Liver (tissue), 3 donors: Measurements from ENCODE around the gene HDHD3.

Experiments used
- FOXA1 ChIP-seq: IDR thresholded peaks from 2 replicates; pipeline ENCODE4 v1.6.1; 2016; ENCODE audit warnings: antibody characterized with exemption
- GABPA ChIP-seq, 2 donors: IDR thresholded peaks in 1 of 2; conservative IDR thresholded peaks in 1 of 2; 2 replicates each; pipeline ENCODE4 v1.6.1; 2016; ENCODE audit warnings: antibody characterized with exemption in 2 of 2, mild to moderate bottlenecking in 1 of 2, moderate library complexity in 1 of 2
- HNF4A ChIP-seq, 2 donors: conservative IDR thresholded peaks; 2 replicates each; pipeline ENCODE4 v1.6.1; 2016; ENCODE audit warnings: antibody characterized with exemption in 2 of 2, mild to moderate bottlenecking in 2 of 2
- HNF4G ChIP-seq: IDR thresholded peaks from 2 replicates; pipeline ENCODE4 v1.6.1; 2016; ENCODE audit warnings: antibody characterized with exemption
- JUND ChIP-seq, 2 donors: IDR thresholded peaks; 2 replicates each; pipeline ENCODE4 v1.6.1; 2016; ENCODE audit warnings: antibody characterized with exemption in 2 of 2
- RAD21 ChIP-seq, 2 donors: IDR thresholded peaks; 2 replicates each; pipeline ENCODE4 v1.6.1; 2016; ENCODE audit warnings: antibody characterized with exemption in 2 of 2, mild to moderate bottlenecking in 2 of 2
- RXRA ChIP-seq, 2 donors: IDR thresholded peaks; 2 replicates each; pipeline ENCODE4 v1.6.1; 2017 to 2018; ENCODE audit warnings: antibody characterized with exemption in 2 of 2, mild to moderate bottlenecking in 1 of 2
- SP1 ChIP-seq: IDR thresholded peaks from 2 replicates; pipeline ENCODE4 v1.6.1; 2018; ENCODE audit warnings: antibody characterized with exemption, mild to moderate bottlenecking
- TAF1 ChIP-seq: conservative IDR thresholded peaks from 2 replicates; pipeline ENCODE4 v1.6.1; 2016; ENCODE audit warnings: antibody characterized with exemption, mild to moderate bottlenecking
- YY1 ChIP-seq: IDR thresholded peaks from 2 replicates; pipeline ENCODE4 v1.6.1; 2016; ENCODE audit warnings: antibody characterized with exemption, mild to moderate bottlenecking
- TF ChIP-seq, protein P1 (sequence below): fragments of 150-350 bp; IDR thresholded peaks from 2 replicates; pipeline ENCODE4 v1.5.1; 2017; ENCODE audit warnings: improper control_type of control experiment, low read depth, low read length; ENCODE audit not compliant: missing input control
- TF ChIP-seq, protein P2 (sequence below): IDR thresholded peaks from 2 replicates; pipeline ENCODE4 v1.6.1; 2016; ENCODE audit warnings: antibody characterized with exemption, mild to moderate bottlenecking
- TF ChIP-seq, protein P3 (sequence below): IDR thresholded peaks from 2 replicates; pipeline ENCODE4 v1.6.1; 2016; ENCODE audit warnings: antibody characterized with exemption
- TF ChIP-seq, protein P4 (sequence below): IDR thresholded peaks from 2 replicates; pipeline ENCODE4 v1.6.1; 2016; ENCODE audit warnings: antibody characterized with exemption
- donor health status: healthy.
- donor health status: healthy.

DNA sequence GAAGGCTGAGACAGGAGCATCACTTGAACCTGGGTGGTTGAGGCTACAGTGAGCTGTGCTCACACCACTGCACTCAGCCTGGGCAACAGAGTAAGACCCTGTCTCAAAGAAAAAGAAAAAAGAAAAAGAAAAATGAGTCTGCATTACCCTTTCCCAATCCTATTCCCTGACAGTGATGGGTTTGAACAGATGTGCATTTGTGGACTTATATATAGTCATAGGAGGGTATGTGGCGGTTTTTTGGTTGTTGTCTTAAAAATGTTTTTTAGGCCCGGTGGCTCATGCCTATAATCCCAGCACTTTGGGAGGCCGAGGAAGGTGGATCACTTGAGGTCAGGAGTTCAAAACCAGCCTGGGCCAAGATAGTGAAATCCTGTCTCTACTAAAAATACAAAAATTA is 13.4 kb downstream of the HDHD3 start:
- TF ChIP-seq, protein P1, sequence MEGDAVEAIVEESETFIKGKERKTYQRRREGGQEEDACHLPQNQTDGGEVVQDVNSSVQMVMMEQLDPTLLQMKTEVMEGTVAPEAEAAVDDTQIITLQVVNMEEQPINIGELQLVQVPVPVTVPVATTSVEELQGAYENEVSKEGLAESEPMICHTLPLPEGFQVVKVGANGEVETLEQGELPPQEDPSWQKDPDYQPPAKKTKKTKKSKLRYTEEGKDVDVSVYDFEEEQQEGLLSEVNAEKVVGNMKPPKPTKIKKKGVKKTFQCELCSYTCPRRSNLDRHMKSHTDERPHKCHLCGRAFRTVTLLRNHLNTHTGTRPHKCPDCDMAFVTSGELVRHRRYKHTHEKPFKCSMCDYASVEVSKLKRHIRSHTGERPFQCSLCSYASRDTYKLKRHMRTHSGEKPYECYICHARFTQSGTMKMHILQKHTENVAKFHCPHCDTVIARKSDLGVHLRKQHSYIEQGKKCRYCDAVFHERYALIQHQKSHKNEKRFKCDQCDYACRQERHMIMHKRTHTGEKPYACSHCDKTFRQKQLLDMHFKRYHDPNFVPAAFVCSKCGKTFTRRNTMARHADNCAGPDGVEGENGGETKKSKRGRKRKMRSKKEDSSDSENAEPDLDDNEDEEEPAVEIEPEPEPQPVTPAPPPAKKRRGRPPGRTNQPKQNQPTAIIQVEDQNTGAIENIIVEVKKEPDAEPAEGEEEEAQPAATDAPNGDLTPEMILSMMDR, result no peak
- TF ChIP-seq FOXA1, result no peak
- TF ChIP-seq TAF1, result no peak
- TF ChIP-seq, protein P2, sequence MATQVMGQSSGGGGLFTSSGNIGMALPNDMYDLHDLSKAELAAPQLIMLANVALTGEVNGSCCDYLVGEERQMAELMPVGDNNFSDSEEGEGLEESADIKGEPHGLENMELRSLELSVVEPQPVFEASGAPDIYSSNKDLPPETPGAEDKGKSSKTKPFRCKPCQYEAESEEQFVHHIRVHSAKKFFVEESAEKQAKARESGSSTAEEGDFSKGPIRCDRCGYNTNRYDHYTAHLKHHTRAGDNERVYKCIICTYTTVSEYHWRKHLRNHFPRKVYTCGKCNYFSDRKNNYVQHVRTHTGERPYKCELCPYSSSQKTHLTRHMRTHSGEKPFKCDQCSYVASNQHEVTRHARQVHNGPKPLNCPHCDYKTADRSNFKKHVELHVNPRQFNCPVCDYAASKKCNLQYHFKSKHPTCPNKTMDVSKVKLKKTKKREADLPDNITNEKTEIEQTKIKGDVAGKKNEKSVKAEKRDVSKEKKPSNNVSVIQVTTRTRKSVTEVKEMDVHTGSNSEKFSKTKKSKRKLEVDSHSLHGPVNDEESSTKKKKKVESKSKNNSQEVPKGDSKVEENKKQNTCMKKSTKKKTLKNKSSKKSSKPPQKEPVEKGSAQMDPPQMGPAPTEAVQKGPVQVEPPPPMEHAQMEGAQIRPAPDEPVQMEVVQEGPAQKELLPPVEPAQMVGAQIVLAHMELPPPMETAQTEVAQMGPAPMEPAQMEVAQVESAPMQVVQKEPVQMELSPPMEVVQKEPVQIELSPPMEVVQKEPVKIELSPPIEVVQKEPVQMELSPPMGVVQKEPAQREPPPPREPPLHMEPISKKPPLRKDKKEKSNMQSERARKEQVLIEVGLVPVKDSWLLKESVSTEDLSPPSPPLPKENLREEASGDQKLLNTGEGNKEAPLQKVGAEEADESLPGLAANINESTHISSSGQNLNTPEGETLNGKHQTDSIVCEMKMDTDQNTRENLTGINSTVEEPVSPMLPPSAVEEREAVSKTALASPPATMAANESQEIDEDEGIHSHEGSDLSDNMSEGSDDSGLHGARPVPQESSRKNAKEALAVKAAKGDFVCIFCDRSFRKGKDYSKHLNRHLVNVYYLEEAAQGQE, result no peak
- TF ChIP-seq, protein P3, sequence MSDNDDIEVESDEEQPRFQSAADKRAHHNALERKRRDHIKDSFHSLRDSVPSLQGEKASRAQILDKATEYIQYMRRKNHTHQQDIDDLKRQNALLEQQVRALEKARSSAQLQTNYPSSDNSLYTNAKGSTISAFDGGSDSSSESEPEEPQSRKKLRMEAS, result no peak
- TF ChIP-seq GABPA (IDR thresholded peaks at IDR 0.05 in 1 of 2, conservative IDR thresholded peaks at IDR 0.05 in 1 of 2), result no peak
- no peak for TF ChIP-seq HNF4A (conservative IDR thresholded peaks at IDR 0.05)
- no peak for TF ChIP-seq JUND (IDR thresholded peaks at IDR 0.05)
- no peak for TF ChIP-seq RAD21 (IDR thresholded peaks at IDR 0.05)
- no peak for TF ChIP-seq YY1
- no peak for TF ChIP-seq RXRA (IDR thresholded peaks at IDR 0.05)
- TF ChIP-seq HNF4G, result no peak
- no peak for TF ChIP-seq SP1
- TF ChIP-seq, protein P4, sequence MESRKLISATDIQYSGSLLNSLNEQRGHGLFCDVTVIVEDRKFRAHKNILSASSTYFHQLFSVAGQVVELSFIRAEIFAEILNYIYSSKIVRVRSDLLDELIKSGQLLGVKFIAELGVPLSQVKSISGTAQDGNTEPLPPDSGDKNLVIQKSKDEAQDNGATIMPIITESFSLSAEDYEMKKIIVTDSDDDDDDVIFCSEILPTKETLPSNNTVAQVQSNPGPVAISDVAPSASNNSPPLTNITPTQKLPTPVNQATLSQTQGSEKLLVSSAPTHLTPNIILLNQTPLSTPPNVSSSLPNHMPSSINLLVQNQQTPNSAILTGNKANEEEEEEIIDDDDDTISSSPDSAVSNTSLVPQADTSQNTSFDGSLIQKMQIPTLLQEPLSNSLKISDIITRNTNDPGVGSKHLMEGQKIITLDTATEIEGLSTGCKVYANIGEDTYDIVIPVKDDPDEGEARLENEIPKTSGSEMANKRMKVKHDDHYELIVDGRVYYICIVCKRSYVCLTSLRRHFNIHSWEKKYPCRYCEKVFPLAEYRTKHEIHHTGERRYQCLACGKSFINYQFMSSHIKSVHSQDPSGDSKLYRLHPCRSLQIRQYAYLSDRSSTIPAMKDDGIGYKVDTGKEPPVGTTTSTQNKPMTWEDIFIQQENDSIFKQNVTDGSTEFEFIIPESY, result no peak
